AG08396 (cell line): ENCODE measurements around the gene NOL4L.

Experiments used
- DNase-seq: peaks from one replicate; pipeline ENCODE4 v3.0.0; 2012; ENCODE audit warnings: low spot score, mixed read lengths

NOL4L gene

GRCh38 chr20:32576560-32576959, 8.6 kb downstream of the NOL4L start:
- no peak for DNase-seq

- no peak for DNase-seq
Observed at GRCh38 chr20:32575805-32576204, 9.3 kb downstream of the NOL4L start.

GRCh38 chr20:32575227-32575581, 9.9 kb downstream of the NOL4L start:
- no peak for DNase-seq

- DNase-seq, result peak; percentile 87
Observed at GRCh38 chr20:32574296-32575226, 10.6 kb downstream of the NOL4L start.

- DNase-seq, result no peak
Observed at GRCh38 chr20:32573167-32573851, 11.8 kb downstream of the NOL4L start.

- no peak for DNase-seq
Observed at GRCh38 chr20:32572271-32572968, 12.7 kb downstream of the NOL4L start.

- DNase-seq, result no peak
Observed at GRCh38 chr20:32571566-32571965, 13.6 kb downstream of the NOL4L start.

GRCh38 chr20:32570401-32571190, 14.5 kb downstream of the NOL4L start:
- DNase-seq, result no peak

- DNase-seq, result no peak
Observed at GRCh38 chr20:32569380-32570305, 15.5 kb downstream of the NOL4L start.

- no peak for DNase-seq
Observed at GRCh38 chr20:32569018-32569379, 16.1 kb downstream of the NOL4L start.

- DNase-seq, result no peak
Observed at GRCh38 chr20:32567384-32568178, 17.6 kb downstream of the NOL4L start.

- DNase-seq, result no peak
Observed at GRCh38 chr20:32566379-32567374, 18.5 kb downstream of the NOL4L start.

GRCh38 chr20:32565735-32566032, 19.4 kb downstream of the NOL4L start:
- DNase-seq, result no peak

- no peak for DNase-seq
Observed at GRCh38 chr20:32564921-32565734, 20.0 kb downstream of the NOL4L start.

- no peak for DNase-seq
Observed at GRCh38 chr20:32564440-32564839, 20.7 kb downstream of the NOL4L start.

- DNase-seq, result no peak
Observed at GRCh38 chr20:32563311-32564272, 21.5 kb downstream of the NOL4L start.

GRCh38 chr20:32562495-32562911, 22.6 kb downstream of the NOL4L start:
- DNase-seq, result no peak
